ENCODE measurements around the gene RSBN1L.
A peak's percentile ranks its signal among the peaks of the same experiment; 100 is the strongest.

RSBN1L gene

DNA sequence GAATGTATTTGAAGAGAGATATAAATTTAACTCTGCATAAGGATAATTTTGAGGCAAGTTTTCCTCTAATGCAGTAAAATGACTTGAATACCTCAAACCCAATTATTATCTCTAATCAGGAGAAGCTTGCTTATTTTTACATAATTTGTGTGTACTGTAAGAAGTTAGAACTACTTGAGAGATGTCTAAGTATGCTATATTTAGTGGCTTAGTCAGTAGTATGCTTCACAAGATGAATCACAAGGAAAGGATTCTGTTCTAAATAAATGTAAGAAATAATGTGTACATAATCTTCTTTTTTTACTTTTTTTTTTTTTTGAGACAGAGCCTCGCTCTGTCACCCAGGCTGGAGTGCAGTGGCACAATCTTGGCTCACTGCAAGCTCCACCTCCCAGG lies 116.0 kb downstream of the RSBN1L start:
- DNase-seq = no peak

DNA sequence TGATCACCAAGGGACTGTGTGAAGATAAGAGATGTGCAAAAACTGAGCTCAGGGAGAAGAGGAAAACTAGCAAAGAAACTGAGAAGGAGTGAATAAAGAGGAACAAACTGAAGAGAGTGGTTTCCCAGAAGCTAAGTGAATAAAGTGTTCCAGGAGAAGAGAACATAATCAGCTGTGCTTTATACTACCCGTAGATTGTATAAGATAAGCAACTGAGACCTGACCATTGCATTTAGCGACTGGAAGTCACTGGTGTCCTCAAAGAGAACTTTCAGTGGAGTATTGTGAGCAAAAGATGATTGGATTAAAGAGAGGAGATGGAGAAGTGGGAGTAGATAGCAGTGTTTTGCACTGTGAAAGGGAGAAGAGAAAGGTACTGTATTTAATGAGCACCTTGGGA lies 116.9 kb downstream of the RSBN1L start:
- DNase-seq = no peak

DNA sequence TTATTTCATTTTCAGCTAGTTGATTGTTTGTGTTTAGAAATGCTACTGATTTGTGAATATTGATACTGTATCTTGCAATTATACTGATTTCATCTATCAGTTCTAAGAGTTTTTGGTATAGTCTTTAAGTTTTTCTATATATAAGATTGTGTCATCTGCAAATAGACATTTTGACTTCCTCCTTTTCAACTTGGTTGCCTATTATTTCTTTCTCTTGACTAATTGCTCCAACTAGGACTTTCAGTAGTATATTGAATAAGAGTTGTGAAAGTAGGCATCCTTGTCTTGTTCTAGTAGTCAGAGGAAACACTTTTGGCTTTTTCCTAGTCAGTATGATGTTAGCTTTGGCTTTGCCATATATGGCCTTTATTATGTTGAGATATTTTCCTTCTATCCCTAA lies 122.8 kb downstream of the RSBN1L start:
- DNase-seq = no peak

DNA sequence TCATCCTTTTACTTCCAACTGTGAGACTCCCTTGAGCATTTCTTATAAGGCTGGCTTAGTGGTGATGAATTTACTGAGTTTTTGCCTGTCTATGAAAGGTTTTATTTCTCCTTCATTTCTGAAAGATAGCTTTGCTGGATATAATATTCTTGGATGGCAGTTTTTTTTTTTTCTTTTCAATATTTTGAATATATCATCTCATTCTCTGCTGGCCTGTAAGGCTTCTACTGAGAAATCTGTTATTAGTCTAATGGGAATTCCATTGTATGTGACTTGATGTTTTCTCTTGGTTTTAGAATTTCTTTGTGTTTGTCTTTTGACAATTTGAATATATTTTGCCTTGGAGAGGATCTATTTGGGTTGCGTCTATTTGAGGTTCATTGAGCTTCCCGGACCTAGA lies 124.7 kb downstream of the RSBN1L start:
- DNase-seq = no peak

DNA sequence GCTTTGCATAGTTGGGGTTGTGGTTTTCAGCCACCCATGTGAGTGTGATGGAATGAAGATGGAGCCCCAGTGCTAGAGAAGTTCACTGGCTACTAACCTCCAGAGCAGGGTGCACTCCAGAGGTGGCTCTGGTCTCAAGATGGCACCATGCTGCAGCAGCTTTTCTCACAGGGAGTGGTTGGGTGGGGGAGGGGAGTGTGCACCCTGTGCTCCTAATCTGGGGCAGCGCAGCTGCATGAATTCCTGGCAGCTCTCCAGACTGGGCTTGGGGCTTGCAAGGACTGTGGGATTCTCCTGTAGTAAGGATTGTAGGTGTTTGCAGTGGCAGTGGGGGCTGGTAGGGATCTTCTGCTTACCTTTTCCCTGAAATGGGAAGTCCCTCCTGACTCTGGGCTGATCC lies 126.0 kb downstream of the RSBN1L start:
- DNase-seq = no peak

DNA sequence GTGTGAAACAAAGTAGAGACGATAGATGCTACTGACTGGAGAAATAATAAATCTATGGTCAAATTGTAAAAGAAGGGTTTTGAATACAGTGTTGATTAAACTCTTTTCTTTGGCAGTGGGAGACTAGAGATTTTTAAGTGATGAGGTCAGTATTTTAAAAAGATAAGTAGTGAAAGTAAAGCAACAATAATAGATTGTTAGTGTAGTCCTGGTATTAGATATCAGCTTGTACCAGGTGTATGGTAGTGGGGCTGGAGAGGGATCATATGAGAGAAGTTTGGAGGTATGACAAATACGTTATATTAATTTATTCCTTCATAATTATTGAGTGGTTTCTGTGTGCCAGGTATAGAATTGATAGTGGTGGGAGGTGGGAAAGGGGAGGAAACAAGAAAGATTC lies 127.5 kb downstream of the RSBN1L start:
- no peak for DNase-seq

DNA sequence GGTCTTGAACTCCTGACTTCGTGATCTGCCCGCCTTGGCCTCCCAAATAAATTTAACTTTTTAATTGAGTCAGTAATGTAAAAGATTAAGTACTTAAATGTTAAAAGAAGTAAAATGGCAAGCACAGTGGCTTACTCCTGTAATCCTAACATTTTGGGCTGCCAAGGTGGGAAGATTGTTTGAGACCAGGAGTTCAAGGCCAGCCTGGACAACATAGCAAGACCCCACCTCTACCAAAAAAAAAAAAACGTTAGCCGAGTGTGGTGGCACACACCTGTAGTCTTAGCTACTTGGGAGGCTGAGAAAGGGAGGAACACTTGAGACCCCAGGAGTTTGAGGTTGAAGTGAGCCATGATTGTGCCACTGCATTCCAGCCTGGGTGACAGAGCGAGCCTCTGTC lies 128.4 kb downstream of the RSBN1L start:
- no peak for DNase-seq

DNA sequence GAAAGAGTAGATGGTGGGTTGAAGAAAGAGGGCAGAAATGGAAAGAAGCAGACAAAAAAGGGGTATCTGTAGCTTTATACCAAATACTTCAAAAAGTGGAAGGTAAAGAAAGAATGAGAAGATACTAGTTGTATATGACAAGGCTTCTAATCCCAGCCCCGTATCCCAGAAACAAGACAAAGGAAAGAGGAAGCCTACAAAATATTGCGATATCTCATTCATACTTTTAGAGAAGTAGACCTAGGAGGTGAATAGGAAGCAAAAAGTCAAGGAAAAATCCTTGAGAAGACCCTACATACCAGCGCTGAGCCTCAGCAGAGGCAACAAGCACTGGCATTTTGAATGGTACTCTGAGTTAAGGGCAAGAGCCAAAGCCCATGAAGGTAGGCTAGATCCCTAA lies 128.9 kb downstream of the RSBN1L start:
- DNase-seq = no peak

DNA sequence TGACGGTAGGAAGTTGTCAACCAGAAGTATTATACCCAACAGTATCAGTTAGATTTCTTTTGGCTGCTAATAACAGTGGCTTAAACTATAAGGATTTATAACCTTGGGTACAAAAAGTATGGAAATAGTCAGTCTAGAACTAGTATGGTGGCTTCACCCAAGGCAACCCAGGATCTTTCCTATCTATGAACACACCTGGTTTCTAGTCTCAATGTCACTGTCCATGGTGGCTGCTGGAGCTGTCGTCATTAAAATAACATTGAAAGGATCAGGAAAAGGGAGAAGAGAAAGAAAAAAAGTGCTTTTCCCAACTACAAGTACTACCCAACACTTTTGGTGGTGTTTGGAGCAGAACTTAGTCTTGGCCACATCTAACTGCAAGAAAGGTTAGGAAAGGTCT lies 130.0 kb downstream of the RSBN1L start:
- DNase-seq = no peak

DNA sequence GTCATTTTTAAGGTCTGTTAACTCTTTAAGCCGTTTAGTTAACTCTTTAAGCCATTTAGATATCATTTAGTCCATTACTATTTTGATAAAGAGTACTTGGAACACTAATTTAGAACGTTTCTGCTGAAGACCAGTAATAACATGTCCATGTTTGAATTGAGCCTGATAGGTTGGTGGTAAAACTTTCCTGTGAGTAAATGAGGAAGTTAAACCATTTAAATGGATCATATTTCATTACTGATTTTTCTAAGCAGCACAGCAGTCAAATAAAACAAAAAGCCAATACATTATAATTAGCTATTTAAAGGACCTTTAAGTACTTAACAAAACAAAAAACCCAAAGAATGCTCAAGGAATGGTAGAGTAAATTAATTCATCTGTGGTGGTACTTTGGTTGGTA lies 131.7 kb downstream of the RSBN1L start:
- no peak for DNase-seq

DNA sequence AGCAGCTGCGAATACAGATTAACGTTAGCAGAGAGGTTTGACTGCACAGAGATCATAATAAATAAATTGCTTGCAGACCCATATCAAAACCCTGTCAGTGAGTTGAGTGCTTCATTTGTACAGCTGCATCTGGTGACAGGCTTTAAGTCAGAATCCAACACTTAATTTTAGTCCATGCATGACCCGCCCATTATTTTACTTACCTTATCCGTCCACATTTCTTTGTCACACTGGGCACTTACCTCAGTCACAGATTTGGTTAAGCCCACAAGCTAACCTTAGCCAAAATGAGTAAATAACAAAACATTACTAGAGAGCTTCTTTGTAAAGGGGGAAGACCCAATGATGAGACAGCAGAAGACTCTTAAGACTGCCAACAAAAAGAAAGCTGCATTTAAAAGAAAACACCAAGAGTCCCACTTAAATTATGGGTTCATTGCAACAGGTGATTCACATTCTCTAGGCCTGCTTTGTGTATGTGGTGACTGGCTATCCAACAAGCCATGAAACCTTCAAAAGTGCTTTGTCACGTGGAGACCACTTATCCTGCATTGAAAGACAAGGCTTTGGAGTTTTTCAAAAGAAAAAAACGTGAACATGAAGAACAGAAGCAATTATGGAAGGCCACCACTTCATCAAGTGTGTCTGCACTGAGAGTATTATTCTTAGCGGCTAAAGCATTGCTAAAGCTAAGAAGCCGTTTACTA lies 134.5 kb downstream of the RSBN1L start:
- DNase-seq = peak; percentile 75

DNA sequence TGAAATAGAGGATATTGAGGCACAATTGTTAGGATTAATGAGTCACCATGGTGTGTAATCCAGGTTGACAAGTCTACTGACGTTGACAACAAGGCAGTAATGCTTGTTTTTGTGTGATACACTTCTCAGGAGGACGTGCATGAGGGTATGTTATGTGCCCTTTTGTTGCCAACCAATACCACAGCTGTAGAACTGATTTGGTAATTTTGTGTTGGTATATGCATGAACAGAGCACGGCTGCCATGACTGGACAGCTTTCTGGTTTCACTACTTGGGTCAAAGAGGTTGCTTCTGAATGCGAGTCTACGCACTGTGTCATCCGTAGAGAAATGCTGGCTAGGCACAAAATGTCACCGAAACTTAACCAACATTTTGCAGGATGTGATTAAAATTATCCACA lies 135.2 kb downstream of the RSBN1L start:
- no peak for DNase-seq

DNA sequence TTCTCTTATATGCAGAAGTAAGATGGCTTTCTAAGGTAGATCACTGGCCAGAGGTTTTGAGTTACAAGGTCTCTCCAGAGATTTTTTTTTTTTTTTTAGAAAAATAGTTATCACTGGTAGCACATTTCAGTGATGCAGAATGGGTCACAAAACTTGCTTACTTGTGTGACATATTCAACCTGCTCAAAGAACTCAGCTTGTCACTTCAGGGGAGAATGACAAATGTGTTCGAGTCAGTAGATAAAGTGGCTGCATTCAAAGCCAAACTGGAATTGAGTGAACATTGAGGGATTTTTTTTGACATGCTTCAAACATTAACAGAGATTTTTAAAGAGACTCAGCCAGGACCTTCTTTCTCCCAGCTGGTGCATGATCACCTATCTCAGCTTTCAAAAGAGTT lies 135.7 kb downstream of the RSBN1L start:
- no peak for DNase-seq
